NCI-H2107 treated with DMSO at 0.1 percent for 48 hours (cell line): ENCODE results near the gene CMTM3.
"Not testable (repeated sequence)": the region's sequence is repeated elsewhere in the genome, so short reads cannot be mapped to it uniquely, and the experiment has no call there.

Experiments
- DNase-seq: peaks from one replicate; lab custom pipeline; 2025; ENCODE audit not compliant: unreplicated experiment; lab: John Stamatoyannopoulos, UW

Gene CMTM3

GRCh38 chr16:66604376-66605176, at the start of gene CMTM3:
CMTM3 (plus strand) TSS chr16:66604704; CDS start chr16:66604806, 102 bp downstream.
- DNase-seq = no peak

GRCh38 chr16:66560107-66560506, 44.4 kb upstream of the CMTM3 start:
- no peak for DNase-seq

- DNase-seq = no peak
Observed at GRCh38 chr16:66561381-66562080, 43.0 kb upstream of the CMTM3 start.

- no peak for DNase-seq
Observed at GRCh38 chr16:66562409-66562808, 42.1 kb upstream of the CMTM3 start.

GRCh38 chr16:66562986-66563385, 41.5 kb upstream of the CMTM3 start:
- no peak for DNase-seq

GRCh38 chr16:66563574-66564334, 40.8 kb upstream of the CMTM3 start:
- DNase-seq = no peak

- no peak for DNase-seq
Observed at GRCh38 chr16:66566051-66566901, 38.2 kb upstream of the CMTM3 start, which contains the start of gene CMTM1. CMTM1 (plus strand) TSS chr16:66566439; CDS start chr16:66566514, 75 bp downstream.

GRCh38 chr16:66567270-66567669, 37.2 kb upstream of the CMTM3 start:
- DNase-seq = not testable (repeated sequence)

- DNase-seq = no peak
Observed at GRCh38 chr16:66568355-66568754, 36.1 kb upstream of the CMTM3 start.

- no peak for DNase-seq
Observed at GRCh38 chr16:66569131-66569530, 35.4 kb upstream of the CMTM3 start.

GRCh38 chr16:66569827-66570405, 34.6 kb upstream of the CMTM3 start:
- DNase-seq = no peak

GRCh38 chr16:66572356-66572755, 32.1 kb upstream of the CMTM3 start:
- no peak for DNase-seq

- no peak for DNase-seq
Observed at GRCh38 chr16:66574081-66574480, 30.4 kb upstream of the CMTM3 start.

GRCh38 chr16:66574531-66574930, 30.0 kb upstream of the CMTM3 start:
- DNase-seq = no peak

- no peak for DNase-seq
Observed at GRCh38 chr16:66575060-66575459, 29.4 kb upstream of the CMTM3 start.

GRCh38 chr16:66576296-66576695, 28.2 kb upstream of the CMTM3 start:
- no peak for DNase-seq

- no peak for DNase-seq
Observed at GRCh38 chr16:66578651-66579531, 25.6 kb upstream of the CMTM3 start, which contains the start of gene CMTM2. CMTM2 (plus strand) TSS chr16:66579463; CDS start chr16:66579608, 145 bp downstream.

GRCh38 chr16:66580605-66581209, 23.8 kb upstream of the CMTM3 start:
- peak; percentile 31 for DNase-seq
